NCI-H82 treated with DMSO at 0.1 percent for 48 hours (cell line): ENCODE data around the gene ACD.

ENCODE experiments used
- DNase-seq: peaks from one replicate; lab custom pipeline; 2025; ENCODE audit not compliant: unreplicated experiment; lab: John Stamatoyannopoulos, UW

ACD gene

DNA sequence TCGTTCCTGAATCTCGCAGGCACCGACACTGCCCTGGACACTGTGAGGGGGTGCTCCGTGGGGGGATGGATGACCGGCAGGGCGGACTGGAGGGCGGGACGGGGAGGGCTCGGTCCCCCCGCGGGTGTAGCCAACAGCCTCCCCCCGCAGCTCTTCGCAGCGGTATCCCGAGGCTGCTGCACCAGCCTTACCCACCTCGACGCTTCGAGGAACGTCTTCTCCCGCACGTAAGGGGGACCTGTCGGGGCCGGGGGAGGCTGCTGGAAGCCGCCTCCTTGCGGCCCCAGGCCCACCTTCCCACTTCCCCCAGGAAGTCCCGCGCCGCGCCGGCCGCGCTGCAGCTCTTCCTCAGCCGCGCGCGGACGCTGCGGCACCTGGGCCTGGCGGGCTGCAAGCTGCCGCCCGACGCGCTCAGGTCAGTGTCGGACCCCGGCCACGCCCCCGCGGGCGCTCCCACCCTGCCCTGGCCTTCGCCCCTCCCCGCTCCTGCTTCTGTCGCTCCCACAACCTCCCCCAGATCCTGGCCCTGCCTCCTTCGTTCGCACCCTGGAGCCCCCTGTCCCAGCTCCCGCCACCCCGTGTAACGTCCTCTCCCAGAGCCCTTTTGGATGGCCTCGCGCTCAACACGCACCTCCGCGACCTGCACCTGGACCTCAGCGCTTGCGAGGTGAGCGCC, 11.8 kb downstream of the ACD start:
- DNase-seq = no peak

DNA sequence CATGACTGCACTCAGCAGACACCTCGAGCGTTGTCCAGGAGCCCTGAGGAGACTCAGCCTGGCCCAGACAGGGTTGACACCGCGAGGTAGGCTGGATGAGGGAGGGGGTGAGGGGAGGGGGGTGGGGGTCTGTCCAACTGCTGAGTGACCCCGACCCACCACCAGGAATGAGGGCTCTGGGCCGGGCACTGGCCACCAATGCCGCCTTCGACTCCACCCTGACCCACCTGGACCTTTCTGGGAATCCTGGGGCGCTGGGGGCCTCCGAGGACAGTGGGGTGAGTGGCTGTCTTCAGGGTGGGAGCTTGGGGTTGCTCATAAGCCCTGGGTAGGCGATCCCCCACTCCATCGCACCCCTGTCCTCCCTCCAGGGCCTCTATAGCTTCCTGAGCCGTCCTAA, 12.4 kb downstream of the ACD start:
- no peak for DNase-seq

- no peak for DNase-seq
Observed at GRCh38 chr16:67647111-67647651, 12.9 kb downstream of the ACD start.

GRCh38 chr16:67645397-67646121, 14.5 kb downstream of the ACD start:
- no peak for DNase-seq

- DNase-seq = no peak
Observed at GRCh38 chr16:67644038-67644437, 16.0 kb downstream of the ACD start.

GRCh38 chr16:67641779-67642708, 18.0 kb downstream of the ACD start:
- DNase-seq = no peak

DNA sequence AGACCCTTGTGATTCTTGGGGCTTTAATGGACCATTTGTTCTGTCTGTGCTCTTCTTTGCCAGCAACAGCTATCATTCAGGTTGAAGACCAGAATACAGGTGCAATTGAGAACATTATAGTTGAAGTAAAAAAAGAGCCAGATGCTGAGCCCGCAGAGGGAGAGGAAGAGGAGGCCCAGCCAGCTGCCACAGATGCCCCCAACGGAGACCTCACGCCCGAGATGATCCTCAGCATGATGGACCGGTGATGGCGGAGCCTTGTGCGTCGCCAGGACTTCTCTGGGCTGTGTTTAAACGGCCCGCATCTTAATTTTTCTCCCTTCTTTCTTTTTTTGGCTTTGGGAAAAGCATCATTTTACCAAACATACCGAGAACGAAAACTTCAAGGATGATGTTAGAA, 22.4 kb downstream of the ACD start:
- no peak for DNase-seq

GRCh38 chr16:67636713-67637112, 23.3 kb downstream of the ACD start:
- no peak for DNase-seq

DNA sequence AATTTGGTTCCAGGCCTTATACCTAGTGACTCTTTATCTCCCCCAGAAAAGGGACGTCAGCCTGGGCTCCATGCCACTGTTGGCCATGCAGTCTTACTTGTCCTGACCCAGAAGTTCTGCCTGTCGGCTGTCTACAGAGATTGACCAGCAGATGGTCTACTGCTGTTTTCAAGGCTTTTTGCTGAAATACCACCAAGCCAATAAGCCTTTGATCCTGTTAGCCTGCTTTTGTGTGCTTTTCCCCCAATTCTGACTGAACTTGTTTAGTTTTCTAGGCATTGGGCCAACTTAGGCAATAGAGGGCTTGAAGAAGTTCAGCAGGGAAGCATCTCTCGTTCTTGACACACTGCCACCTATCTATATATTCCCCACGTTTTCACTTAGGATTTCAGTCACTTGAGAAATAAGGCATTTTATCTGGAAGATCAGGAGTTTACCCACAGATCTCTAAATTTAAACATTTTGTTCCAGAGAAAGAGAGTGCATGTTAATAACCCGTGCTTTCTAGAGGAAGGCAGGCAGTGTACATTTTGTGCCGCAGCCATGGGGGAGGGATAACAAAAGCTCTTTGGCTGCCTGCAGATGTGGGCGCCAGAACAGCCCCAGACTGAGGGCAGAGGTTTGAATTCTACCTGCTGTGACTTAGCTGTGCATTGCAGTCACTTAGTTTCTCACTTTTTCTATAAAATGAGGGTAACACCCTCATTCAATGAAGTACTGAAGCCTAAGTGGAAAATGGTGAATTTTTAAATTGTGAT, 27.5 kb downstream of the ACD start:
- no peak for DNase-seq

DNA sequence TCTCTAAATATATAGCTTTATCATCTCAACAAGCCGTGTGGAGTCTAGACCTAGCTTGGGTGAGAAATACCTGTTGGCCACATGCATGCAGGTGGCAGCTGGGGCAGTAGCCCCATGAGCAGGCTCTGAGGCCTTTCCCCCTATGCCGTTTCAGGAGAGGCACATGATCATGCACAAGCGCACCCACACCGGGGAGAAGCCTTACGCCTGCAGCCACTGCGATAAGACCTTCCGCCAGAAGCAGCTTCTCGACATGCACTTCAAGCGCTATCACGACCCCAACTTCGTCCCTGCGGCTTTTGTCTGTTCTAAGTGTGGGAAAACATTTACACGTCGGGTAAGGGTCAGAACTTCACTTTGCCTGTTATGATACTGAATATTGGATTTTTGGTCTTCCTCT, 31.8 kb downstream of the ACD start:
- DNase-seq = no peak

DNA sequence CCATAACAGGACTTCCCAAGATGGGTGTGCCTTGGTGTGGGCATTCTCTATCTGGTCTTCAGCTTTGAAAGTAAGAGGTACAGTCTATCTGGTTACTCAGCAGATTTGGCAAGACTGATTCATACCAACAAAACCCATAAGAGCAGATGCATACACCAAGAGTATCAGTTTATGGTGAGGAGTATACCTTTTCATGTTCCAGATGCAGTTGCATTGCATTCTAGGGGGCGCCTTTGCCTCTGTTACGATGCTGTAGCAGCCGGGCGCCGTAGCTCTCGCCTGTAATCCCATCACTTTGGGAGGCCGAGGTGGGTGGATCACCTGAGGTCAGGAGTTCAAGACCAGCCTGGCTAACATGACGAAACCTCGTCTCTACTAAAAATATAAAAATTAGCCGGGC, 46.3 kb downstream of the ACD start:
- DNase-seq = no peak

GRCh38 chr16:67608364-67608763, 51.7 kb downstream of the ACD start:
- no peak for DNase-seq
